GM23338 (cell line): ENCODE results near the gene PERM1. TPM values are rescaled to one million over a fixed set of nuclear protein-coding genes. Genes with fewer than 3 reads are reported as not detected.
A peak's percentile ranks its signal among the peaks of the same experiment; 100 is the strongest.

Experiments used
- ATAC-seq: fragments of 200-7000 bp; cut with Tn5 transposase; 3 replicates; pipeline ENCODE4 v1.9.1; 2020
- DNase-seq: peaks from one replicate; pipeline ENCODE4 v3.0.0-alpha.2; 2015; ENCODE audit warnings: low spot score
- H2AFZ ChIP-seq: fragments of 200-600 bp; sonication (generic); 2 replicates; pipeline ENCODE4 v1.8.0; 2016; ENCODE audit warnings: antibody characterized with exemption, mild to moderate bottlenecking, moderate library complexity
- H3F3A ChIP-seq: fragments of 200-600 bp; sonication (generic); replicated peaks from 2 replicates; pipeline ENCODE4 v1.8.0; 2017; ENCODE audit warnings: antibody characterized with exemption, mixed run types, low read depth
- H3K27ac ChIP-seq: fragments of 200-600 bp; sonication (generic); 2 replicates; pipeline ENCODE4 v1.6.1; 2016; ENCODE audit warnings: low read depth
- H3K27me3 ChIP-seq: fragments of 200-600 bp; sonication (generic); 2 replicates; pipeline ENCODE4 v1.8.0; 2016; ENCODE audit warnings: mild to moderate bottlenecking, mixed run types, moderate library complexity; ENCODE audit not compliant: insufficient read depth
- H3K36me3 ChIP-seq: fragments of 200-600 bp; sonication (generic); 2 replicates; pipeline ENCODE4 v1.8.0; 2016; ENCODE audit warnings: mild to moderate bottlenecking; ENCODE audit not compliant: insufficient read depth
- H3K4me1 ChIP-seq: fragments of 200-600 bp; sonication (generic); 2 replicates; pipeline ENCODE4 v1.8.0; 2016; ENCODE audit warnings: mild to moderate bottlenecking, moderate library complexity; ENCODE audit not compliant: insufficient read depth
- H3K4me2 ChIP-seq: fragments of 200-600 bp; sonication (generic); 2 replicates; pipeline ENCODE4 v1.7.1; 2017; ENCODE audit warnings: mixed run types
- H3K4me3 ChIP-seq: fragments of 200-600 bp; sonication (generic); 2 replicates; pipeline ENCODE4 v1.6.1; 2016; ENCODE audit warnings: mixed run types
- H3K79me2 ChIP-seq: fragments of 200-600 bp; sonication (generic); replicated peaks from 2 replicates; pipeline ENCODE4 v1.8.0; 2017; ENCODE audit warnings: mild to moderate bottlenecking; ENCODE audit not compliant: insufficient read depth
- H3K9me2 ChIP-seq: fragments of 200-600 bp; sonication (generic); 2 replicates; pipeline ENCODE4 v1.8.0; 2017; ENCODE audit not compliant: insufficient read depth
- H4K20me1 ChIP-seq: fragments of 200-600 bp; sonication (generic); replicated peaks from 2 replicates; pipeline ENCODE4 v1.8.0; 2017; ENCODE audit warnings: mild to moderate bottlenecking; ENCODE audit not compliant: insufficient read depth
- H3K27ac Mint-ChIP-seq: 2 replicates; pipeline ENCODE4 v1.8.0; 2020; ENCODE audit warnings: inconsistent platforms, mild to moderate bottlenecking, moderate library complexity, mixed read lengths
- H3K27me3 Mint-ChIP-seq: 3 replicates; pipeline ENCODE4 v1.8.0; 2022; ENCODE audit warnings: low read depth, mild to moderate bottlenecking, moderate library complexity, mixed read lengths, inconsistent platforms; ENCODE audit not compliant: insufficient read depth, poor library complexity
- H3K36me3 Mint-ChIP-seq: 3 replicates; pipeline ENCODE4 v1.8.0; 2021; ENCODE audit warnings: low read depth, mild to moderate bottlenecking, inconsistent platforms, moderate library complexity, mixed read lengths
- H3K4me1 Mint-ChIP-seq: 3 replicates; pipeline ENCODE4 v1.8.0; 2020; ENCODE audit warnings: mild to moderate bottlenecking, inconsistent platforms, mixed read lengths
- H3K4me3 Mint-ChIP-seq: 3 replicates; pipeline ENCODE4 v1.8.0; 2021; ENCODE audit warnings: moderate library complexity, mild to moderate bottlenecking, inconsistent platforms, mixed read lengths
- H3K9me3 Mint-ChIP-seq: 3 replicates; pipeline ENCODE4 v1.8.0; 2020; ENCODE audit warnings: moderate library complexity, mild to moderate bottlenecking, inconsistent platforms, mixed read lengths
- CREB1 ChIP-seq: fragments of 250-450 bp; sonication (Bioruptor Pico); IDR thresholded peaks from 2 replicates; pipeline ENCODE4 v1.5.0; 2020; ENCODE audit warnings: low read depth, mild to moderate bottlenecking, moderate library complexity
- EZH2 ChIP-seq: fragments of 200-600 bp; sonication (generic); IDR thresholded peaks from one replicate; pipeline ENCODE4 v1.8.0; 2017; ENCODE audit warnings: antibody characterized with exemption, mild to moderate bottlenecking, low read depth; ENCODE audit not compliant: unreplicated experiment
- EZH2phosphoT487 ChIP-seq: fragments of 200-600 bp; sonication (generic); IDR thresholded peaks from one replicate; pipeline ENCODE4 v1.8.1; 2018; ENCODE audit warnings: antibody characterized with exemption; ENCODE audit not compliant: unreplicated experiment
- JUNB ChIP-seq: IDR thresholded peaks from one replicate; pipeline ENCODE4 v1.6.1; 2016; ENCODE audit warnings: antibody characterized with exemption; ENCODE audit not compliant: unreplicated experiment
- STAT1 ChIP-seq: IDR thresholded peaks from one replicate; pipeline ENCODE4 v1.6.1; 2016; ENCODE audit warnings: antibody characterized with exemption; ENCODE audit not compliant: unreplicated experiment
- ZNF114 ChIP-seq: fragments of 250-450 bp; sonication (Bioruptor Pico); IDR thresholded peaks from 2 replicates; pipeline ENCODE4 v1.5.0; 2020; ENCODE audit warnings: mild to moderate bottlenecking, moderate library complexity
- ZNF331 ChIP-seq: fragments of 250-450 bp; sonication (Bioruptor Pico); IDR thresholded peaks from 2 replicates; pipeline ENCODE4 v1.5.0; 2020; ENCODE audit warnings: low read depth, mild to moderate bottlenecking, moderate library complexity
- polyA plus RNA-seq: library from polyadenylated mRNA; unstranded; fragments of >200 nt; fragmentation: Nextera tagmentation; extraction: Ambion mirVana; gene quantifications from 2 replicates; pipeline ENCODE4 v1.2.1, GENCODE V29; 2016
- total RNA-seq: library from RNA; depleted of rRNA; stranded (reverse); fragments of >200 nt; shearing (Covaris generic); gene quantifications from 2 replicates; pipeline ENCODE4 v1.2.3, GENCODE V29; 2014
- TF ChIP-seq, protein P1 (sequence below), 2 experiments: fragments of 200-600 bp in 1 of 2; sonication (generic) in 1 of 2; conservative IDR thresholded peaks; 2 replicates each; pipeline versions ENCODE4 v1.5.1 to v1.6.1; 2016 to 2017; ENCODE audit warnings: antibody characterized with exemption in 2 of 2, low read depth in 2 of 2, mild to moderate bottlenecking in 2 of 2, moderate library complexity in 1 of 2

PERM1 gene
- total and polyA plus RNA-seq, 2 experiments from 2014 or later, result 1.1 TPM; not detected in 1

DNA sequence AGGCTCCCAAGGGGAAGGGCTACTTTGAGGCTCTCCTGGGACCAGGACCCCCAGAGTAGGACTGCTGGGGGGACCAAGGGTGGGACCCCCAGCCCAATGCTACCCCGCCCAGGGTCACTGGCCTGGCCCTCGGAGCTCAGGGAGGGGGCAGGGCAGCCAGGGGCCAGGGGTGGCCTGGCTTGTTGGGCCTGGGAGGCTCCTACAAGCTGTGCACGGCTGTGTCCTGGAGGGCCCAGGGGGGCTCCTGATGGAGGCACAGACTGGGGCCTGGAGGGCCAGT is 15.8 kb upstream of the PERM1 start:
- Mint-ChIP-seq H3K27ac (no peak overlapping the region), H3K9me3 (peaks cover 9% of the 10 kb centered on the region), H3K27me3 (peaks cover 74% of the 10 kb centered on the region), H3K36me3 (peaks cover under 1% of the 10 kb centered on the region), H3K4me1 (peaks cover 5% of the 10 kb centered on the region), H3K4me3 (no peak overlapping the region)
- TF ChIP-seq CREB1 (CRISPR knock-in tag), result no peak
- no peak for TF ChIP-seq JUNB
- TF ChIP-seq STAT1, result no peak
- peak; percentile 14 for TF ChIP-seq EZH2
- no peak for TF ChIP-seq ZNF114
- TF ChIP-seq EZH2phosphoT487, result no peak
- TF ChIP-seq, protein P1, sequence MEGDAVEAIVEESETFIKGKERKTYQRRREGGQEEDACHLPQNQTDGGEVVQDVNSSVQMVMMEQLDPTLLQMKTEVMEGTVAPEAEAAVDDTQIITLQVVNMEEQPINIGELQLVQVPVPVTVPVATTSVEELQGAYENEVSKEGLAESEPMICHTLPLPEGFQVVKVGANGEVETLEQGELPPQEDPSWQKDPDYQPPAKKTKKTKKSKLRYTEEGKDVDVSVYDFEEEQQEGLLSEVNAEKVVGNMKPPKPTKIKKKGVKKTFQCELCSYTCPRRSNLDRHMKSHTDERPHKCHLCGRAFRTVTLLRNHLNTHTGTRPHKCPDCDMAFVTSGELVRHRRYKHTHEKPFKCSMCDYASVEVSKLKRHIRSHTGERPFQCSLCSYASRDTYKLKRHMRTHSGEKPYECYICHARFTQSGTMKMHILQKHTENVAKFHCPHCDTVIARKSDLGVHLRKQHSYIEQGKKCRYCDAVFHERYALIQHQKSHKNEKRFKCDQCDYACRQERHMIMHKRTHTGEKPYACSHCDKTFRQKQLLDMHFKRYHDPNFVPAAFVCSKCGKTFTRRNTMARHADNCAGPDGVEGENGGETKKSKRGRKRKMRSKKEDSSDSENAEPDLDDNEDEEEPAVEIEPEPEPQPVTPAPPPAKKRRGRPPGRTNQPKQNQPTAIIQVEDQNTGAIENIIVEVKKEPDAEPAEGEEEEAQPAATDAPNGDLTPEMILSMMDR (conservative IDR thresholded peaks at IDR 0.05; ENCODE audit: low read depth in 2 of 2), result no peak
- no peaks in the 10 kb centered on the region for H3K9me2 ChIP-seq
- no peaks in the 10 kb centered on the region for H3K36me3 ChIP-seq
- peaks cover 91% of the 10 kb centered on the region for H3K27me3 ChIP-seq
- H2AFZ ChIP-seq, result no peak overlapping the region
- peak; percentile 1; the same call in 2 of the 3 replicates for ATAC-seq
- DNase-seq, result no peak
- no peaks in the 10 kb centered on the region for H3K79me2 ChIP-seq
- peak overlapping the region; percentile 82; the same call in 1 of the 2 replicates for H3K4me2 ChIP-seq
- no peak overlapping the region for H3K27ac ChIP-seq
- H3F3A ChIP-seq, result peaks cover 6% of the 10 kb centered on the region; the same call in 1 of the 2 replicates
- H3K4me3 ChIP-seq, result no peak overlapping the region; the same call in 1 of the 2 replicates
- no peaks in the 10 kb centered on the region for H4K20me1 ChIP-seq
- H3K4me1 ChIP-seq, result peaks cover 8% of the 10 kb centered on the region

DNA sequence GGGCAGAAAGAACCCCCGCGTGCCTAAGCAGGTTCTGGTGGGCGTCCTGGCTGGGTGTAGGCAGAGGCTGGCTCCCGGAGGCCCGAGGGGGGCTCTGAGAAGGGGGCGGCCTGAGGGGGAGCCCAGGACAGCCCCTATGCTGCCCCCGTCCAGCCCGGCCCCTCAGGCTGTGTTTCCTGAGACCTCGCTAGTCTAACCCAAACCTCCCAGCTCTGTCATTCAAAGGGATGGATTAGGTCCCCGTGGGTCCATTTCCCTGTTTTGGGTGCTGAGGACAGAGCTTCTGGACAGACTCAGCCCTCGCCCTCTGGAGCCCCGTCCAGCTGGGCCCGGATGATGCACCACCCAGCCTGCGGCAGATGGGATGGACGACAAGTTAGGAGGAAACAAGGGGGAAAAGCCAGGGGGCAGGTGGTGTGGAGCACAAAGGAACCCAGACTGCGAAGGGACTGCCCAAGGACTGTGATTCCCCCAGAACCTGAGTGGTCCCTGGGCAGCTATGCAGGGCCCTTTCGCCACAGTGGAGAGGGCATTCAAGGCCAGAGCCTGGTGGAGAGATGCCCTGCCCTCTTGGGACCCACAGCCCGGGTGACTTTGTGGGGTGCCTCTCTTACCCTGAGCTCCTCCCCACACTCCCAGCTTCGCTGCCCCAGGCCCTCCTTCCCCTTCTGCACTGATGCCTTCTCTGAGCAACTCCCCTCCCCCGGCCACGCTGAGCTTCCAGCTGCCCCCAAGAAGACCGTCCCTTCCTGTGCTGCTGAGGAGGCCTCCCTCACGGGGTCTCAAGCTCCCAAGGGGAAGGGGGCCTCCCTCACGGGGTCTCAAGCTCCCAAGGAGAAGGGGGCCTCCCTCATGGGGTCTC is 15.2 kb upstream of the PERM1 start:
- ATAC-seq (no peak; the same call in 2 of the 3 replicates), DNase-seq (peak; percentile 47)
- peaks cover 12% of the 10 kb centered on the region for H3K9me3 Mint-ChIP-seq
- peaks cover 4% of the 10 kb centered on the region for H3K36me3 Mint-ChIP-seq
- H3K27me3 Mint-ChIP-seq, result peaks cover 73% of the 10 kb centered on the region
- H3K36me3 ChIP-seq, result no peaks in the 10 kb centered on the region
- H3K4me3 Mint-ChIP-seq, result no peak overlapping the region
- peaks cover 91% of the 10 kb centered on the region for H3K27me3 ChIP-seq
- no peaks in the 10 kb centered on the region for H3K79me2 ChIP-seq
- H2AFZ ChIP-seq, result no peak overlapping the region
- peaks cover 8% of the 10 kb centered on the region for H3K4me1 ChIP-seq
- H3K4me3 ChIP-seq, result no peak overlapping the region
- peaks cover 5% of the 10 kb centered on the region for H3K4me1 Mint-ChIP-seq
- H4K20me1 ChIP-seq, result no peaks in the 10 kb centered on the region
- TF ChIP-seq ZNF331 (no peak), EZH2 (peak; percentile 36)
- peak overlapping the region; percentile 82; the same call in 1 of the 2 replicates for H3K4me2 ChIP-seq
- peaks cover 6% of the 10 kb centered on the region; the same call in 1 of the 2 replicates for H3F3A ChIP-seq
- H3K27ac ChIP-seq, result no peak overlapping the region
- H3K9me2 ChIP-seq, result no peaks in the 10 kb centered on the region
- no peak overlapping the region for H3K27ac Mint-ChIP-seq
